ENCODE results near the gene ICA1.

The ICA1 gene

GRCh38 chr7:8263048-8263447, 1.1 kb upstream of the ICA1 start:
- H3K9me3 ChIP-seq (ENCODE audit: control insufficient read depth, insufficient read depth, low read length), result no peaks in the 10 kb centered on the region
- no peak for DNase-seq (ENCODE audit: low read depth, low spot score)
- H3K4me1 ChIP-seq (ENCODE audit: control insufficient read depth, insufficient read depth, low read length), result no peaks in the 10 kb centered on the region
- no CpG with 5 or more reads among the region's 7 CpGs for WGBS (ENCODE audit: insufficient coverage, insufficient read length)
- no peaks in the 10 kb centered on the region for H3K36me3 ChIP-seq (ENCODE audit: control insufficient read depth, insufficient read depth, low read length)
- H3K4me3 ChIP-seq (ENCODE audit: low read length), result no peak overlapping the region
- no peak overlapping the region for H3K27ac ChIP-seq (ENCODE audit: low read length)
- H3K27me3 ChIP-seq (ENCODE audit: control insufficient read depth, insufficient read depth, low read length), result no peaks in the 10 kb centered on the region

- no peaks in the 10 kb centered on the region for H3K36me3 ChIP-seq (ENCODE audit: control insufficient read depth, insufficient read depth, low read length)
- H3K27ac ChIP-seq (ENCODE audit: low read length), result no peak overlapping the region
- no peaks in the 10 kb centered on the region for H3K9me3 ChIP-seq (ENCODE audit: control insufficient read depth, insufficient read depth, low read length)
- H3K4me3 ChIP-seq (ENCODE audit: low read length), result peak overlapping the region; percentile 81
- DNase-seq (ENCODE audit: low read depth, low spot score), result no peak
- H3K4me1 ChIP-seq (ENCODE audit: control insufficient read depth, insufficient read depth, low read length), result peaks cover 3% of the 10 kb centered on the region; the same call in 1 of the 2 replicates
- no peaks in the 10 kb centered on the region for H3K27me3 ChIP-seq (ENCODE audit: control insufficient read depth, insufficient read depth, low read length)
- no CpG with 5 or more reads among the region's 31 CpGs for WGBS (ENCODE audit: insufficient coverage, insufficient read length)
Observed at GRCh38 chr7:8260871-8261694, 884 bp downstream of the ICA1 start.

- H3K4me1 ChIP-seq (ENCODE audit: control insufficient read depth, insufficient read depth, low read length), result peaks cover 3% of the 10 kb centered on the region; the same call in 1 of the 2 replicates
- H3K9me3 ChIP-seq (ENCODE audit: control insufficient read depth, insufficient read depth, low read length), result no peaks in the 10 kb centered on the region
- H3K27me3 ChIP-seq (ENCODE audit: control insufficient read depth, insufficient read depth, low read length), result no peaks in the 10 kb centered on the region
- H3K4me3 ChIP-seq (ENCODE audit: low read length), result no peak overlapping the region
- WGBS (ENCODE audit: insufficient coverage, insufficient read length), result 100% methylated on average over 2 of the region's 10 CpGs
- DNase-seq (ENCODE audit: low read depth, low spot score), result no peak
- no peaks in the 10 kb centered on the region for H3K36me3 ChIP-seq (ENCODE audit: control insufficient read depth, insufficient read depth, low read length)
- H3K27ac ChIP-seq (ENCODE audit: low read length), result no peak overlapping the region
Observed at GRCh38 chr7:8259586-8260222, 2.3 kb downstream of the ICA1 start.

- peaks cover 3% of the 10 kb centered on the region; the same call in 1 of the 2 replicates for H3K4me1 ChIP-seq (ENCODE audit: control insufficient read depth, insufficient read depth, low read length)
- WGBS (ENCODE audit: insufficient coverage, insufficient read length), result no CpG with 5 or more reads among the region's 1 CpG
- H3K4me3 ChIP-seq (ENCODE audit: low read length), result no peak overlapping the region
- H3K36me3 ChIP-seq (ENCODE audit: control insufficient read depth, insufficient read depth, low read length), result no peaks in the 10 kb centered on the region
- H3K27ac ChIP-seq (ENCODE audit: low read length), result no peak overlapping the region
- H3K27me3 ChIP-seq (ENCODE audit: control insufficient read depth, insufficient read depth, low read length), result no peaks in the 10 kb centered on the region
- no peaks in the 10 kb centered on the region for H3K9me3 ChIP-seq (ENCODE audit: control insufficient read depth, insufficient read depth, low read length)
- no peak for DNase-seq (ENCODE audit: low read depth, low spot score)
Observed at GRCh38 chr7:8258734-8259133, 3.2 kb downstream of the ICA1 start.

DNA sequence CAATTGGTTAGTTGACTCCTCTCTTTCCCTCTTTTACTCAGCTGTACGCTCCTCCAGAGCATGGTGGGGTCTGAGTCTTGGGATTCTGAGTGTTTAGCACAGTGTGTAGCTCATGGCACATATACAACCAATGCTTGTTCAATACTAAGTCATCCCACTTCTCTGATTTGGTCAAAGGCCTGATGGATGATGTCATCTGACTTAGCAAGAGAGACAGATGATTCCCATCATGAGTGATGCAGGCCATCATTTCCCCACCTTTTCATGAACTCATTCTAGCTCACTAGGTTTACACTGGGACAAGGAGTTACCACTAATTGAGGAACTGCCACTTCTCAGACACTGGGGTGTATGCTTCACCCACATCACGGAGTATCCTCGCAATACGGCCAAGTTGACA, 3.8 kb downstream of the ICA1 start:
- H3K27me3 ChIP-seq (ENCODE audit: control insufficient read depth, insufficient read depth, low read length), result no peaks in the 10 kb centered on the region
- no peak for DNase-seq (ENCODE audit: low read depth, low spot score)
- peaks cover 3% of the 10 kb centered on the region; the same call in 1 of the 2 replicates for H3K4me1 ChIP-seq (ENCODE audit: control insufficient read depth, insufficient read depth, low read length)
- H3K36me3 ChIP-seq (ENCODE audit: control insufficient read depth, insufficient read depth, low read length), result no peaks in the 10 kb centered on the region
- H3K27ac ChIP-seq (ENCODE audit: low read length), result no peak overlapping the region
- no peak overlapping the region for H3K4me3 ChIP-seq (ENCODE audit: low read length)
- no peaks in the 10 kb centered on the region for H3K9me3 ChIP-seq (ENCODE audit: control insufficient read depth, insufficient read depth, low read length)
- no CpG with 5 or more reads among the region's 4 CpGs for WGBS (ENCODE audit: insufficient coverage, insufficient read length)

GRCh38 chr7:8255680-8256655, 6.0 kb downstream of the ICA1 start:
- H3K4me3 ChIP-seq (ENCODE audit: low read length), result no peak overlapping the region
- no peak for DNase-seq (ENCODE audit: low read depth, low spot score)
- no peaks in the 10 kb centered on the region for H3K27me3 ChIP-seq (ENCODE audit: control insufficient read depth, insufficient read depth, low read length)
- H3K36me3 ChIP-seq (ENCODE audit: control insufficient read depth, insufficient read depth, low read length), result no peaks in the 10 kb centered on the region
- peaks cover 3% of the 10 kb centered on the region; the same call in 1 of the 2 replicates for H3K4me1 ChIP-seq (ENCODE audit: control insufficient read depth, insufficient read depth, low read length)
- no peaks in the 10 kb centered on the region for H3K9me3 ChIP-seq (ENCODE audit: control insufficient read depth, insufficient read depth, low read length)
- no peak overlapping the region for H3K27ac ChIP-seq (ENCODE audit: low read length)
- 100% methylated on average over 1 of the region's 6 CpGs for whole genome bisulfite sequencing (ENCODE audit: insufficient coverage, insufficient read length)

GRCh38 chr7:8254667-8255066, 7.3 kb downstream of the ICA1 start:
- Histone ChIP-seq H3K4me3 (ENCODE audit: low read length) (no peak overlapping the region), H3K4me1 (ENCODE audit: control insufficient read depth, insufficient read depth, low read length) (peaks cover 3% of the 10 kb centered on the region; the same call in 1 of the 2 replicates), H3K27me3 (ENCODE audit: control insufficient read depth, insufficient read depth, low read length) (no peaks in the 10 kb centered on the region), H3K9me3 (ENCODE audit: control insufficient read depth, insufficient read depth, low read length) (no peaks in the 10 kb centered on the region), H3K36me3 (ENCODE audit: control insufficient read depth, insufficient read depth, low read length) (no peaks in the 10 kb centered on the region), H3K27ac (ENCODE audit: low read length) (no peak overlapping the region)
- no CpG with 5 or more reads among the region's 3 CpGs for WGBS (ENCODE audit: insufficient coverage, insufficient read length)
- DNase-seq (ENCODE audit: low read depth, low spot score), result no peak

DNA sequence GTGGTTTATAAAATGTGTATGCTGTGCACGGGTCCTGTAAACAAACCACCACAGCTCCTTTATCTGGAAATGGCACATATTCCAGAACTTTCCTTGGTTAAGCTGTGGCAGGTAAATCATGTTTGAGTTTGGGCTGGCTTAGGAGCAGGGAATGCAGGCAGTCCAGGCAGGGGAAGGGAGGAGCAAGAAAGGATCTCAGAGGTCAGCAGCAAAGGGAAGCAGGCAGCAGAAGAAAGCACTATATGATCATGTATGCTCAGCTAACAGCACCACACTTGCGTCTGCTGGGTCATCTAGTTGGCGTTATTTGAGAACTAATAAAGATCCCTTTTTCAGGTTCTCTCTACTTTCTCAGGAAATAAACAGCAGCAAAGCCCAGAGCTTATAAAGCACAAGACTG, 7.8 kb downstream of the ICA1 start:
- no peak for DNase-seq (ENCODE audit: low read depth, low spot score)
- no CpG with 5 or more reads among the region's 3 CpGs for WGBS (ENCODE audit: insufficient coverage, insufficient read length)
- Histone ChIP-seq H3K27ac (ENCODE audit: low read length) (no peak overlapping the region), H3K9me3 (ENCODE audit: control insufficient read depth, insufficient read depth, low read length) (no peaks in the 10 kb centered on the region), H3K27me3 (ENCODE audit: control insufficient read depth, insufficient read depth, low read length) (no peaks in the 10 kb centered on the region), H3K4me3 (ENCODE audit: low read length) (no peak overlapping the region), H3K4me1 (ENCODE audit: control insufficient read depth, insufficient read depth, low read length) (peaks cover 3% of the 10 kb centered on the region; the same call in 1 of the 2 replicates), H3K36me3 (ENCODE audit: control insufficient read depth, insufficient read depth, low read length) (no peaks in the 10 kb centered on the region)

DNA sequence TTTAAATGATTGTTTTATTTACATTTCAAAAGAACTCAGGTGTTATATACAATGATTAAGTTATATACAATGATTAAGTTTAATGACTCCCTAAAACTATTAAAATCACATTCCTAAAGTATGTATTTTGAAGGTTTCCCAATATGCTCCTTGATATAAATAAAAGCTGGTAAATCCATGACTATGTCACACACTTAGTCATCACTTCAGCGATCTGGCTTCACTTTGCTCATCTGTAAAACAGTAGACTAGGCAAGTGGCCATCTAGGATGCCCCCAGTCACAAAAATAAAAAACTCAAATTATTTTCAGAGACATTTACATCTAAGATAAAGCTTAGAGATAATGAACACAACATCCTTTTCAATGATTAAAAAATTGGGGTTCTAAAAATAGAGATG, 10.8 kb downstream of the ICA1 start:
- no CpG with 5 or more reads among the region's 1 CpG for WGBS (ENCODE audit: insufficient coverage, insufficient read length)
- DNase-seq (ENCODE audit: low read depth, low spot score), result no peak
- Histone ChIP-seq H3K27ac (ENCODE audit: low read length) (no peak overlapping the region), H3K4me3 (ENCODE audit: low read length) (no peak overlapping the region), H3K36me3 (ENCODE audit: control insufficient read depth, insufficient read depth, low read length) (no peaks in the 10 kb centered on the region), H3K4me1 (ENCODE audit: control insufficient read depth, insufficient read depth, low read length) (no peaks in the 10 kb centered on the region), H3K9me3 (ENCODE audit: control insufficient read depth, insufficient read depth, low read length) (no peaks in the 10 kb centered on the region), H3K27me3 (ENCODE audit: control insufficient read depth, insufficient read depth, low read length) (no peaks in the 10 kb centered on the region)

- Histone ChIP-seq H3K27ac (ENCODE audit: low read length) (no peak overlapping the region), H3K4me3 (ENCODE audit: low read length) (no peak overlapping the region), H3K27me3 (ENCODE audit: control insufficient read depth, insufficient read depth, low read length) (no peaks in the 10 kb centered on the region), H3K4me1 (ENCODE audit: control insufficient read depth, insufficient read depth, low read length) (no peaks in the 10 kb centered on the region), H3K36me3 (ENCODE audit: control insufficient read depth, insufficient read depth, low read length) (no peaks in the 10 kb centered on the region), H3K9me3 (ENCODE audit: control insufficient read depth, insufficient read depth, low read length) (no peaks in the 10 kb centered on the region)
- DNase-seq (ENCODE audit: low read depth, low spot score), result no peak
- WGBS (ENCODE audit: insufficient coverage, insufficient read length), result no CpG with 5 or more reads among the region's 1 CpG
Observed at GRCh38 chr7:8250547-8250946, 11.4 kb downstream of the ICA1 start.
